MCF 10A (cell line): ENCODE measurements around the gene ZBTB45. TPM values are rescaled to one million over a fixed set of nuclear protein-coding genes. Genes with fewer than 3 reads are reported as not detected.

Experiments
- BruUV-seq: library from RNA; stranded (reverse); fragments of 400-500 nt; replicated peaks from 2 replicates; lab custom pipeline; 2021; lab: Mats Ljungman, UMichigan
- CTCF ChIA-PET: fragments of 300-600 bp; sonication (Branson Sonifier 250); formaldehyde crosslinking; extraction: SDS; loops from one replicate; lab custom pipeline; 2021; ENCODE audit warnings: antibody characterized with exemption, inconsistent platforms; lab: Yijun Ruan, JAX
- POLR2A ChIA-PET: fragments of 300-600, 350-650 bp; sonication (Branson Sonifier 250); formaldehyde crosslinking; extraction: SDS; loops from one replicate; lab custom pipeline; 2020; ENCODE audit warnings: antibody characterized with exemption, inconsistent platforms; lab: Yijun Ruan, JAX
- DNase-seq: peaks from one replicate; pipeline ENCODE4 v3.0.0-alpha.2; 2018; ENCODE audit not compliant: unreplicated experiment
- H3K27ac Mint-ChIP-seq: one replicate; pipeline ENCODE4 v1.8.0; 2022; ENCODE audit warnings: mild to moderate bottlenecking, low read depth, mixed read lengths; ENCODE audit not compliant: unreplicated experiment
- H3K27me3 Mint-ChIP-seq: one replicate; pipeline ENCODE4 v1.8.0; 2022; ENCODE audit warnings: mixed read lengths; ENCODE audit not compliant: insufficient read depth, unreplicated experiment
- H3K36me3 Mint-ChIP-seq: one replicate; pipeline ENCODE4 v1.8.0; 2022; ENCODE audit warnings: mild to moderate bottlenecking, moderate library complexity, mixed read lengths; ENCODE audit not compliant: insufficient read depth, unreplicated experiment
- H3K4me1 Mint-ChIP-seq: one replicate; pipeline ENCODE4 v1.8.0; 2022; ENCODE audit warnings: mixed read lengths; ENCODE audit not compliant: insufficient read depth, unreplicated experiment
- H3K4me3 Mint-ChIP-seq: one replicate; pipeline ENCODE4 v1.8.0; 2022; ENCODE audit warnings: mild to moderate bottlenecking, moderate library complexity, mixed read lengths; ENCODE audit not compliant: unreplicated experiment
- H3K9me3 Mint-ChIP-seq: one replicate; pipeline ENCODE4 v1.8.0; 2022; ENCODE audit warnings: mixed read lengths; ENCODE audit not compliant: unreplicated experiment
- intact Hi-C: fragments of 100-400 bp; cut with micrococcal nuclease; formaldehyde crosslinking; loops from 2 replicates; pipeline ENCODE4 v1.14.1; 2022
- total RNA-seq: library from RNA; stranded (reverse); gene quantifications from 2 replicates; pipeline ENCODE4 v1.2.3, GENCODE V29; 2022
- TF ChIP-seq, protein P1 (sequence below): fragments of 200-600 bp; IDR thresholded peaks from one replicate; pipeline ENCODE4 v1.8.0; 2022; ENCODE audit warnings: antibody characterized with exemption, mild to moderate bottlenecking; ENCODE audit not compliant: unreplicated experiment

The ZBTB45 gene
- total RNA-seq, 1 experiment from 2014 or later: 12.8 TPM

DNA sequence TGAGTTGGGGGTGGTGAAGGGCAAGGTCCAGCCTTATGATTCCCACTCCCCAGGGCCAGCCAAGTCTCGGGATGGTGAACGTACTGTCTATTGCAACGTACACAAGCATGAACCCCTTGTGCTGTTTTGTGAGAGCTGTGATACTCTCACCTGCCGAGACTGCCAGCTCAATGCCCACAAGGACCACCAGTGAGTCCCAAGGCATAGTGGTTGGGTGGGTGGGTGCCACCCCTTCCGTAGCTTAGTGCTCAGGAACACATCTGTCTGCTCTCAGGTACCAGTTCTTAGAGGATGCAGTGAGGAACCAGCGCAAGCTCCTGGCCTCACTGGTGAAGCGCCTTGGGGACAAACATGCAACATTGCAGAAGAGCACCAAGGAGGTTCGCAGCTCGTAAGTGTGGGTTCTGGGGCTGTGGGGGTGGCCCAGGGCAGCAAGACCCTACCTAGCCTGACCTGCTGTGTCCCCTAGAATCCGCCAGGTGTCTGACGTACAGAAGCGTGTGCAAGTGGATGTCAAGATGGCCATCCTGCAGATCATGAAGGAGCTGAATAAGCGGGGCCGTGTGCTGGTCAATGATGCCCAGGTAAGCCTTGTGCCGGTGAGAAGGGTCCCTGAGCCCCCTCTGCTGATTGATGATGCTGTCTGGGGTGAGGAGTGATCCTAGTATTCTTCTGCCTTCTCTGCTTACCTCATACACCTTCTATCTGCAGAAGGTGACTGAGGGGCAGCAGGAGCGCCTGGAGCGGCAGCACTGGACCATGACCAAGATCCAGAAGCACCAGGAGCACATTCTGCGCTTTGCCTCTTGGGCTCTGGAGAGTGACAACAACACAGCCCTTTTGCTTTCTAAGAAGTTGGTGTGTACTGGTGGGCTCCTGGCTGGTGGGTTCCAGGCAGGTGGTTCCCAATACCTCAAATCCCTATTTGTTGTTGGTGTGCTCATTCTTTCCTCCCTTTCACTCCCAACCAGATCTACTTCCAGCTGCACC is 28.0 kb upstream of the ZBTB45 start:
- Mint-ChIP-seq H3K9me3 (no peaks in the 10 kb centered on the region), H3K4me3 (no peak overlapping the region), H3K36me3 (peaks cover 76% of the 10 kb centered on the region), H3K27ac (no peak overlapping the region), H3K27me3 (no peaks in the 10 kb centered on the region), H3K4me1 (peaks cover 23% of the 10 kb centered on the region)
- intact Hi-C loops: no loop called here
- TF ChIP-seq, protein P1, sequence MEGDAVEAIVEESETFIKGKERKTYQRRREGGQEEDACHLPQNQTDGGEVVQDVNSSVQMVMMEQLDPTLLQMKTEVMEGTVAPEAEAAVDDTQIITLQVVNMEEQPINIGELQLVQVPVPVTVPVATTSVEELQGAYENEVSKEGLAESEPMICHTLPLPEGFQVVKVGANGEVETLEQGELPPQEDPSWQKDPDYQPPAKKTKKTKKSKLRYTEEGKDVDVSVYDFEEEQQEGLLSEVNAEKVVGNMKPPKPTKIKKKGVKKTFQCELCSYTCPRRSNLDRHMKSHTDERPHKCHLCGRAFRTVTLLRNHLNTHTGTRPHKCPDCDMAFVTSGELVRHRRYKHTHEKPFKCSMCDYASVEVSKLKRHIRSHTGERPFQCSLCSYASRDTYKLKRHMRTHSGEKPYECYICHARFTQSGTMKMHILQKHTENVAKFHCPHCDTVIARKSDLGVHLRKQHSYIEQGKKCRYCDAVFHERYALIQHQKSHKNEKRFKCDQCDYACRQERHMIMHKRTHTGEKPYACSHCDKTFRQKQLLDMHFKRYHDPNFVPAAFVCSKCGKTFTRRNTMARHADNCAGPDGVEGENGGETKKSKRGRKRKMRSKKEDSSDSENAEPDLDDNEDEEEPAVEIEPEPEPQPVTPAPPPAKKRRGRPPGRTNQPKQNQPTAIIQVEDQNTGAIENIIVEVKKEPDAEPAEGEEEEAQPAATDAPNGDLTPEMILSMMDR: no peak
- ChIA-PET CTCF (interaction anchor here (0.5 to 1.0 kb wide), 4 partner anchors 10 to 1356 kb away, joined by 3 to 5 read pairs (median 4); no protein-coding TSS in a partner anchor), POLR2A (interaction anchor here (0.7 to 5.9 kb wide), 4 partner anchors 9 to 38 kb away, joined by 3 to 194 read pairs (median 17); partner anchors contain the start of gene ZBTB45)
- DNase-seq: no peak
- BruUV-seq: TSS peak; percentile 6

DNA sequence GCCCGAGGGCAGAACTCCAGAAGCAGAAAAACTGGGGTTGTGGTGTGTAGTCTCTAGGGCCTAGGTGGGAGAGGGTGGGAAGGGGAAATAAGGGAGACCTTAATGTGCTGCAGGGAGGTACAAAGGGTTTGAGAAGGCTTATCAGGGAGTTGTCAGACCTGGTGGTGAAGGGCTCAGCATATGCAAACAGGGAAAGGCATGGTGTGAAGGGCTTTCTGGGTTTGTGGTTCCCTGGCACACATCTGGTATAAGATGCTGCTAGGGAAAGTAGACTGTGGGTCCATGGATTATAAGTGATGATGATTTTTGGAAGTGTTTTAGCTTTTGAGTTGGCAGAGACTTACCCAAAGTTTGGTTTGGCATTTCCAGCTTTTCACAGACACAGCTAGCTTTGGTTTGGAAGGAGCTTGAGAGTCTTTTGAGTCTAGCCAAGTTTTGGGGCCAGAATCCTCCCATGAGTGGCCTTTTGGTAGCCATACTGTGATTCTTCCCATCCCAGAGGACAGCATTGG is 26.5 kb upstream of the ZBTB45 start:
- peaks cover 61% of the 10 kb centered on the region for H3K36me3 Mint-ChIP-seq
- CTCF ChIA-PET: interaction anchor here (0.6 to 1.5 kb wide), 3 partner anchors 8 to 32 kb away, joined by 3 to 6 read pairs (median 3); partner anchors contain the start of gene CHMP2A
- POLR2A ChIA-PET: interaction anchor here (0.5 to 5.9 kb wide), 10 partner anchors 8 to 856 kb away, joined by 3 to 194 read pairs (median 14); partner anchors contain the start of genes CHMP2A, UBE2M and ZBTB45

DNA sequence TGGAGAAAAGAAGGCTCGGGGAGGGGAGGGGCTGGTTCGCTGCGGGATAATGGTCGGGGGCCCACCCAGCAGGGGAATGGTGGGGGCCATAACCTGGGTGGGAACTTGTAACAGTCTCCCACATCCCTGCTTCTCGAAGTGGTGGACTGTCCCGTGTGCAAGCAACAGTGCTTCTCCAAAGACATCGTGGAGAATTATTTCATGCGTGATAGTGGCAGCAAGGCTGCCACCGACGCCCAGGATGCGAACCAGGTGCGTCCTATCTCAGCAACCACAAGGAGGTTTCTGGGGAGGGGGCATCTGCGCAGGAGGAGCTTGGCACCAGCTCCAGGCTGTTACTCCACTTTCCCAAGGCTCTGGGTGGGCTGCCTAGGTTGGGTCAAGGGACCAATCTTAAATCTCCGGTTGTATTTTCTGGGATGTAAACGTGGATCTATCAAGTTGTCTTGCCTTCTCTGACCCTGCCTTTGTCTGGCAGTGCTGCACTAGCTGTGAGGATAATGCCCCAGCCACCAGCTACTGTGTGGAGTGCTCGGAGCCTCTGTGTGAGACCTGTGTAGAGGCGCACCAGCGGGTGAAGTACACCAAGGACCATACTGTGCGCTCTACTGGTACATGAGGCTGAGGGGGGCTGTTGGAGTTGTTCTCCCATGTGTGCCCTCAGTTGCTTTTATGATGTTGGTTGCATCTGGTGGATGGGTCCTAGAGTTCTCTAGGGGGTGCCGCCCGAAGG is 25.8 kb upstream of the ZBTB45 start:
- TF ChIP-seq, protein P1: no peak
- intact Hi-C loops: loop anchor here (2.0 kb wide), 1 partner anchor 27 kb away; the partner anchor contains the start of gene MZF1
- H3K27me3 Mint-ChIP-seq: no peaks in the 10 kb centered on the region
- TSS peak; percentile 37 for BruUV-seq
- peak overlapping the region; percentile 80 for H3K4me3 Mint-ChIP-seq
- peaks cover 55% of the 10 kb centered on the region for H3K36me3 Mint-ChIP-seq
- no peak for DNase-seq
- H3K27ac Mint-ChIP-seq: peak overlapping the region; percentile 50
- no peaks in the 10 kb centered on the region for H3K9me3 Mint-ChIP-seq
- peaks cover 20% of the 10 kb centered on the region for H3K4me1 Mint-ChIP-seq
- POLR2A ChIA-PET: interaction anchor here (0.5 to 5.9 kb wide), 13 partner anchors 8 to 855 kb away, joined by 3 to 194 read pairs (median 4); partner anchors contain the start of genes CHMP2A, MZF1, UBE2M and ZBTB45
- CTCF ChIA-PET: interaction anchor here (0.6 to 1.5 kb wide), 3 partner anchors 9 to 32 kb away, joined by 3 to 6 read pairs (median 3); partner anchors contain the start of gene CHMP2A

More for the DNA sequence above, 26.5 kb upstream of the ZBTB45 start:
- intact Hi-C loops: no loop called here
- peak overlapping the region; percentile 80 for H3K4me3 Mint-ChIP-seq
- H3K27me3 Mint-ChIP-seq: no peaks in the 10 kb centered on the region
- TF ChIP-seq, protein P1: no peak
- peaks cover 20% of the 10 kb centered on the region for H3K4me1 Mint-ChIP-seq
- no TSS peak for BruUV-seq
- H3K27ac Mint-ChIP-seq: peak overlapping the region; percentile 50
- H3K9me3 Mint-ChIP-seq: no peaks in the 10 kb centered on the region
- DNase-seq: no peak
